Activated CD4-positive, alpha-beta T cell treated with anti-CD3 and anti-CD28 coated beads, Interleukin-2, amount 50 U/mL, for 1 hour (primary cell): ENCODE measurements around the gene NPIPA1.
"Not testable (repeated sequence)": the region's sequence is repeated elsewhere in the genome, so short reads cannot be mapped to it uniquely, and the experiment has no call there.

ENCODE experiments used
- DNase-seq: peaks from one replicate; pipeline ENCODE4 v3.0.0-alpha.2; 2020

Gene NPIPA1

GRCh38 chr16:14978908-14979307, 41.7 kb downstream of the NPIPA1 start:
- DNase-seq = not testable (repeated sequence)

GRCh38 chr16:14981234-14981633, 44.0 kb downstream of the NPIPA1 start:
- DNase-seq = not testable (repeated sequence)

GRCh38 chr16:14982521-14982920, 45.3 kb downstream of the NPIPA1 start:
- DNase-seq = not testable (repeated sequence)

GRCh38 chr16:14988092-14988491, 50.8 kb downstream of the NPIPA1 start:
- DNase-seq = not testable (repeated sequence)

GRCh38 chr16:14988661-14989191, 51.5 kb downstream of the NPIPA1 start:
- DNase-seq = not testable (repeated sequence)

- DNase-seq = not testable (repeated sequence)
These were observed 52.3 kb downstream of the NPIPA1 start for GRCh38 chr16:14989291-14990281.

- DNase-seq = not testable (repeated sequence)
These were observed 56.3 kb downstream of the NPIPA1 start for GRCh38 chr16:14993277-14994151.

GRCh38 chr16:14996702-14997101, 59.5 kb downstream of the NPIPA1 start:
- DNase-seq = not testable (repeated sequence)

GRCh38 chr16:14998300-14998699, 61.1 kb downstream of the NPIPA1 start:
- DNase-seq = not testable (repeated sequence)

- DNase-seq = not testable (repeated sequence)
These were observed 62.6 kb downstream of the NPIPA1 start for GRCh38 chr16:14999845-15000244.
